C4-2B (cell line): ENCODE results near the gene CASZ1.

Experiments used
- H3K27ac ChIP-seq: fragments of 450-650 bp; 2 replicates; pipeline ENCODE4 v1.5.1; 2017
- ZFX ChIP-seq: fragments of 450-650 bp; IDR thresholded peaks from 2 replicates; pipeline ENCODE4 v1.6.1; 2017
- TF ChIP-seq, protein P1 (sequence below): fragments of 450-650 bp; conservative IDR thresholded peaks from 2 replicates; pipeline ENCODE4 v1.5.1; 2017; ENCODE audit warnings: mild to moderate bottlenecking

Gene CASZ1

DNA sequence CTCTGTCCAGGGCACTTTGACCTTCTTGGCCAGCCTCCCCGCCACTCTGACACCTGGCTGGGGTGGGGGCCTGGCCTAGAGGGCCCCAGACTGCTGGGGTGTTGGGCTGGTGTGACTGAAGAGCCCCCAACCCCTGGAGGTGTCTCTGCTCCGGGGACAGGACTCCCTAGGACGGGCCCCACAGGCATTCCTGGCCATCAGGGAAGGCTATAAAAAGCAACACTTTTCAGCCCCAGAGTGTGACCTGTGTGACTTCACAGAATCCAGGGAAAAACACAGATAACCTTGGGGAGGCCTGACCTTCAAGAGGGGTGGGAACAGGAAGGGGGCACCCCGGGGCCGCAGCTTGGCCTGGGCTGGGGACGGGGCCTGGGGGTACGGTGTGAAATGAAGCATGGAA lies 24.0 kb upstream of the CASZ1 start:
- H3K27ac ChIP-seq, result no peak overlapping the region
- TF ChIP-seq, protein P1, sequence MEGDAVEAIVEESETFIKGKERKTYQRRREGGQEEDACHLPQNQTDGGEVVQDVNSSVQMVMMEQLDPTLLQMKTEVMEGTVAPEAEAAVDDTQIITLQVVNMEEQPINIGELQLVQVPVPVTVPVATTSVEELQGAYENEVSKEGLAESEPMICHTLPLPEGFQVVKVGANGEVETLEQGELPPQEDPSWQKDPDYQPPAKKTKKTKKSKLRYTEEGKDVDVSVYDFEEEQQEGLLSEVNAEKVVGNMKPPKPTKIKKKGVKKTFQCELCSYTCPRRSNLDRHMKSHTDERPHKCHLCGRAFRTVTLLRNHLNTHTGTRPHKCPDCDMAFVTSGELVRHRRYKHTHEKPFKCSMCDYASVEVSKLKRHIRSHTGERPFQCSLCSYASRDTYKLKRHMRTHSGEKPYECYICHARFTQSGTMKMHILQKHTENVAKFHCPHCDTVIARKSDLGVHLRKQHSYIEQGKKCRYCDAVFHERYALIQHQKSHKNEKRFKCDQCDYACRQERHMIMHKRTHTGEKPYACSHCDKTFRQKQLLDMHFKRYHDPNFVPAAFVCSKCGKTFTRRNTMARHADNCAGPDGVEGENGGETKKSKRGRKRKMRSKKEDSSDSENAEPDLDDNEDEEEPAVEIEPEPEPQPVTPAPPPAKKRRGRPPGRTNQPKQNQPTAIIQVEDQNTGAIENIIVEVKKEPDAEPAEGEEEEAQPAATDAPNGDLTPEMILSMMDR, result no peak
- no peak for TF ChIP-seq ZFX

DNA sequence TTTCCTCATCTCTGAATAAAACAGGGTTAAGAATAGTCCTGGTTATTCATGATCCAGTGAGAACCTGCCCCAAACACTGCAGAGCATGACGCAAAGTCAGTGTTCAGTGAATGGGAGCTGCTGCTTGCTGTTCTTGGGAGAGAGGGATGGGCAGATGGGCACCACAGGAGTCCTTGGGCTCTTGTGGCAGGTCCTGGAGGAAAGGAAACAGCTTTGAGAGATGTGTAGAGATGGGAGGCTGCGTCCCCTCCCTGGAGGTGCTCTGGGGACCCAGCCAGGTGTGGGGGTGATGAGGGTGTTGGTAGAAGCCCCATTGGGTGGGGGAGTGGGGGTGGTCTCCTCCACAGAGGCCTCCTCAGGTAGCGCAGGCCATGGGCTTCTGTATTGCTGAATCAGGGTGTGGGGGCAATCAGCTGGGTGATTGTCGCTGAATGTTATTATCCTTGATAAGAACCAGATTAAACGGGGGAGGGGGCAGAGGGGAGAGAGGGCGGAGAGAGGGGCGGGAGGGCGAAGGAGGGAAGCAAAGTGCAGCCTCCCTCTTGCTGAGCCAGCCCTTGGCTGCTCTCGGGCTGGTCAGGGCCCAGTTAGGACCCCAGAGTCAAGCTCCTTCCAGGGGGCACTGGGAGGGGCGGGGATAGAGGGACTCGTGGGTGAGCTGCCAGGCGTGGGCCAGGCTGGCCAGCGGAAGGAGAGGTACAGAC lies 22.9 kb upstream of the CASZ1 start:
- H3K27ac ChIP-seq, result no peak overlapping the region
- TF ChIP-seq, protein P1, result no peak
- no peak for TF ChIP-seq ZFX

DNA sequence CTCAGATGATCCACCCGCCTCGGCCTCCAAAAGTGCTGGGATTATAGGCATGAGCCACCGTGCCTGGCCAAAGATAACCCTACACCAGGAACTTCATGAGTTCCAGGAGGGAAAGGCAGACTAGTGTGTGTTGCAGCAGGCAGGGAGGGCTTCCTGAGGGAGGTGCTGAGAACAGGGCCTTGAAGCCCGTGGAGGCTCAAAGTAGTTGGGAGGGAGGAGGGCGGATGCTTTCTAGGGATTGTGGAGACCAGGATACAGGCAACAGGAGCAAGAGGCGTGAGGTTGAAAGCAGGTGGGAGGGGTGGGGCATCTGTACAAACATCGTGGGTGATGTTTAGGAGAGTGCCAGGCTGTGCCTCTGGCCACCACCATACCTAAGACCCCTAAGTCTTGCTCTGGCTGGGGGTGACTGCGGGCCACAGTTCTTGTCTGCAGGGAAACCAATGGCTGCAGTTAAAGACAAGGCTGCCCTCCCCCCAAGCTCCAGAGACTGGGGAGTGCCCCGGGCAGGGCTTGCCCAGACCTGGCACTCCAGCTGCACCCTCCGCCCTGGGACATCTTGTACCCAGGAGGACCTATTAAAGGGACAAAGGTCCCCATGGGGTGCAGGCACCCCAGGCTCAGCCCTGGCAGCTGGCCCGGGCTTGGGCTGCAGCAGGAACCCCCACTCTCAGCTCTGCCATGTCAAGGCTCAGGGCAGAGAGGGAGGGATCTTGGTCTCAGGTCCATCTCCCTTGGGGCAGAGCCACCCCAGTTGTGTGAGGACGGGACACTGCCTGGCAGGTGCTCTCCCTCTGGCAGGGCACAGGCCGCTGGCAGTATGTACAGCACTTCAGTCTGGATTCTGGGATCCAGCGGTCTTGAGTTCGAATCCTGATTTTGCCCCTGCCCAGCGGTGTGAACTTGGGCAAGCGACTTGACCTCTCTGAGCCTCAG lies 22.1 kb upstream of the CASZ1 start:
- H3K27ac ChIP-seq, result no peak overlapping the region
- no peak for TF ChIP-seq ZFX
- TF ChIP-seq, protein P1, result no peak

DNA sequence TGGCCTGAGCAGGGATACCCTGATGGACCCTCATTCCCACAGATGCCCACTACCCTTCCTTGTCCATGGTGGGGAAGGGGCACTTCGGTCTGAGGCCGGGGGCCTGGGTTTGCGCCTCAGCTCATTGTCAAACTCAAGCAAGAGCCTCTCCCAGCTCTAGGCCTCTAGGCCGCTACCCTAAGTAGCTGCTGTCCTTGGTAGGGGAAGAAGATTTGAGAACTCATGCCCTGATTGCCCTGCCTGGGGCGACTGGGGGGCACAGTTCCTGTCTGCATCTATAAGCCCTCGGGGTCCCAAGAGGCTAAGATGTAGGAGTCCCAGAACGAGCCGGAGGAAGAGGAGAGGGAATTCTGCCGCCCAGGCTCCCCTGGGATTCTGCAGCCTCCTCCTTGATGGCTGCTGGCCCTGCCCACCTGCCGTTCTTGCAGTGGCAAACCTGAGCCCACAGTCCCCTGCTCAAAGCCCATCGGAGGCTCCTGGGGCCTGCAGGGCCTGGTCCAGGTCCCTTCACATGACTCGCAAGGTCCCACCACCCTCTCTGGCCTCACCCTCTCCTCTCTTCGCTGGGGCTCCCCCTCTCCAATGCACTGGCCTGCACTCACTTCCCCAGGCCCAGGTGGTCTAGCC lies 20.4 kb upstream of the CASZ1 start:
- H3K27ac ChIP-seq, result no peak overlapping the region
- TF ChIP-seq, protein P1, result no peak
- TF ChIP-seq ZFX, result no peak

DNA sequence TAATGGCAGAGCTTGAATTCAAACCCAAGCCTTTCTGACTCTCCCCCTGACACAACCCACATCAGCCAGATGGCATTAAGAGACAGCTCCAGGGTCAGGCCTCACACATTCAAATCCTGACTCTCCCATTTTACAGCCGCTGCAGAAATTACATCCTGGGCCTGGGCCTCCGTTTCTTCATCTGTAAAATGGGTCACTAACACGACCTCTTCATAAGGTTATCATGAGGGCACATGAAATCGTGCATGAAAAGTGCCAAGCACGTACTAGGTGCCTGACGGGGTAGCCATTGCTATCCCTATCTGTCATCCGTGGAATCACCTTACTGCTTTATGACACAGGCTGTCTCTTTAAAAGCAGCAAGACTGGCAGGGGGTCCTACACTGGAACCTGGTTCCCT lies 19.8 kb upstream of the CASZ1 start:
- peak overlapping the region; percentile 23; the same call in 1 of the 2 replicates for H3K27ac ChIP-seq
- TF ChIP-seq ZFX, result no peak
- TF ChIP-seq, protein P1, result no peak

DNA sequence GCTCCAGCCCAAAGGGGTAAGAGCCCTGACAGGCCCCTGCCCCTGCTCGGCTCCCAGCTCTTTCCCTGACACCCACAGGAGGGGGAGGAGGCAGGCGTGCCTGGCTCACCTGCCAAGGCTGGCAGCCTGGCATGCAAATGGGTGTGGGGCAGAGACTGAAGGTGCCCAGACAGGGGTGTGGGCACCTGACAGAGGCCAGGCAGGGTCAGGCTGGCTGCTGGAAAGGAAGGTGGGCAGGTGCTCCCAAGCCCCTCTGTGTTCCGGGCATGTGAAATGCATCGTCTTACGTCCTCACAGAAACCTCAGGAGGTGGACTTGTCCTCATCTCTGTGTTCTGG lies 19.4 kb upstream of the CASZ1 start:
- peak overlapping the region; percentile 23 for H3K27ac ChIP-seq
- TF ChIP-seq ZFX, result no peak
- TF ChIP-seq, protein P1, result no peak
